ENCODE results near the gene CDKN1C.

- TF ChIP-seq CTCF (conservative IDR thresholded peaks at IDR 0.05; ENCODE audit: low read depth, low read length) = no peak
- TF ChIP-seq EZH2 (IDR thresholded peaks at IDR 0.05; ENCODE audit: low read length, unreplicated experiment) = no peak
- no peak for TF ChIP-seq EZH2phosphoT487 (IDR thresholded peaks at IDR 0.05; ENCODE audit: borderline replicate concordance, low read length)
Observed at GRCh38 chr11:2934021-2934550, 48.5 kb upstream of the CDKN1C start.
